Ascending aorta (tissue), 2 donors: ENCODE results near the gene NEK6. TPM values are rescaled to one million over a fixed set of nuclear protein-coding genes. Genes with fewer than 3 reads are reported as not detected.

Experiments used
- DNase-seq, 2 donors: peaks; one replicate each; pipeline ENCODE4 v3.0.0-alpha.2; 2019; ENCODE audit warnings: low spot score in 2 of 2
- H3K27ac ChIP-seq, 2 donors: fragments of 200-600 bp; sonication (generic); one replicate each; pipeline ENCODE4 v1.5.1; 2016 to 2017; ENCODE audit warnings: mild to moderate bottlenecking in 1 of 2
- H3K27me3 ChIP-seq: fragments of 200-600 bp; sonication (generic); one replicate; pipeline ENCODE4 v1.5.1; 2017
- H3K36me3 ChIP-seq, 2 donors: fragments of 200-600 bp; sonication (generic); one replicate each; pipeline ENCODE4 v1.5.1; 2016
- H3K4me1 ChIP-seq, 2 donors: fragments of 200-600 bp; sonication (generic); one replicate each; pipeline ENCODE4 v1.5.1; 2016 to 2017; ENCODE audit warnings: mild to moderate bottlenecking in 1 of 2
- H3K4me3 ChIP-seq, 2 donors: fragments of 200-600 bp; sonication (generic); one replicate each; pipeline ENCODE4 v1.5.1; 2016 to 2017; ENCODE audit warnings: mild to moderate bottlenecking in 1 of 2
- H3K9me3 ChIP-seq, 2 donors: fragments of 200-600 bp; sonication (generic); one replicate each; pipeline ENCODE4 v1.5.1; 2016
- CTCF ChIP-seq, 3 experiments: fragments of 200-600 bp in 2 of 3; fragments of 450-650 bp in 1 of 3; sonication (generic) in 2 of 3; IDR thresholded peaks; one replicate each; pipeline ENCODE4 v1.5.1; 2016 to 2019; ENCODE audit warnings: antibody characterized with exemption in 3 of 3, mild to moderate bottlenecking in 1 of 3, moderate library complexity in 1 of 3
- intact Hi-C: fragments of 100-400 bp; cut with DNase I; formaldehyde crosslinking; loops from one replicate; pipeline ENCODE4 v1.15.1; 2023
- total RNA-seq: library from RNA; depleted of rRNA; stranded (reverse); fragments of >200 nt; gene quantifications from one replicate; pipeline ENCODE4 v1.1.0, GENCODE V29; 2016

Gene NEK6
- total RNA-seq, 1 donor from 2014 or later, result 6.7 TPM

- intact Hi-C loops, result no loop called here
- TF ChIP-seq CTCF (IDR thresholded peaks at IDR 0.05), result no peak
- Histone ChIP-seq H3K4me3 (no peak overlapping the region), H3K4me1 (peaks cover 0 to 4% of the 10 kb centered on the region in 2 donors), H3K36me3 (peaks cover 26 to 51% of the 10 kb centered on the region in 2 donors), H3K9me3 (no peaks in the 10 kb centered on the region), H3K27me3 (no peaks in the 10 kb centered on the region), H3K27ac (no peak overlapping the region)
- no peak for DNase-seq
Observed at GRCh38 chr9:124315882-124316281, 58.1 kb downstream of the NEK6 start.

- Histone ChIP-seq H3K36me3 (peaks cover 33 to 63% of the 10 kb centered on the region in 2 donors), H3K4me1 (peaks cover 0 to 4% of the 10 kb centered on the region in 2 donors), H3K4me3 (no peak overlapping the region), H3K27me3 (no peaks in the 10 kb centered on the region), H3K27ac (no peak overlapping the region), H3K9me3 (no peaks in the 10 kb centered on the region)
- peak in 1 of 2 donors; percentile 77 for DNase-seq
- intact Hi-C loops, result loop anchor here (1.0 to 2.0 kb wide), 2 partner anchors 62 to 193 kb away; no protein-coding TSS in a partner anchor
- peak; percentile 80 to 86 (median 81) for TF ChIP-seq CTCF (IDR thresholded peaks at IDR 0.05)
Observed at GRCh38 chr9:124320062-124320973, 62.6 kb downstream of the NEK6 start.

GRCh38 chr9:124321416-124321815 lies 63.7 kb downstream of the NEK6 start:
- intact Hi-C loops, result loop anchor here (2.0 kb wide), 1 partner anchor 63 kb away; no protein-coding TSS in a partner anchor
- no peak for TF ChIP-seq CTCF (IDR thresholded peaks at IDR 0.05)
- H3K9me3 ChIP-seq, result no peaks in the 10 kb centered on the region
- peaks cover 0 to 4% of the 10 kb centered on the region in 2 donors for H3K4me1 ChIP-seq
- H3K27me3 ChIP-seq, result no peaks in the 10 kb centered on the region
- DNase-seq, result no peak
- peaks cover 29 to 63% of the 10 kb centered on the region in 2 donors for H3K36me3 ChIP-seq
- H3K27ac ChIP-seq, result no peak overlapping the region
- no peak overlapping the region for H3K4me3 ChIP-seq

GRCh38 chr9:124321935-124322334 lies 64.2 kb downstream of the NEK6 start:
- Histone ChIP-seq H3K27me3 (no peaks in the 10 kb centered on the region), H3K9me3 (no peaks in the 10 kb centered on the region), H3K36me3 (peaks cover 28 to 63% of the 10 kb centered on the region in 2 donors), H3K4me1 (peaks cover 0 to 4% of the 10 kb centered on the region in 2 donors), H3K27ac (no peak overlapping the region), H3K4me3 (no peak overlapping the region)
- TF ChIP-seq CTCF (IDR thresholded peaks at IDR 0.05), result no peak
- intact Hi-C loops, result loop anchor here (2.0 kb wide), 1 partner anchor 63 kb away; no protein-coding TSS in a partner anchor
- no peak for DNase-seq

GRCh38 chr9:124322618-124323432 lies 65.1 kb downstream of the NEK6 start:
- DNase-seq, result no peak
- H3K36me3 ChIP-seq, result peaks cover 32 to 65% of the 10 kb centered on the region in 2 donors
- peaks cover 0 to 4% of the 10 kb centered on the region in 2 donors for H3K4me1 ChIP-seq
- no peak overlapping the region for H3K27ac ChIP-seq
- no peak for TF ChIP-seq CTCF (IDR thresholded peaks at IDR 0.05)
- intact Hi-C loops, result no loop called here
- no peaks in the 10 kb centered on the region for H3K9me3 ChIP-seq
- H3K27me3 ChIP-seq, result no peaks in the 10 kb centered on the region
- no peak overlapping the region for H3K4me3 ChIP-seq
